ENCODE results near the gene PGRMC2. TPM values are rescaled to one million over a fixed set of nuclear protein-coding genes. Genes with fewer than 3 reads are reported as not detected.

PGRMC2 gene
- polyA plus RNA-seq, 3 donors from 2014 or later, result 11.9 to 17.6 (median 13.6) TPM

- no peak overlapping the region for H3K27ac Mint-ChIP-seq
- H3K9me3 Mint-ChIP-seq, result no peaks in the 10 kb centered on the region
- H3K27me3 Mint-ChIP-seq (ENCODE audit: low read depth in 3 of 3), result no peaks in the 10 kb centered on the region
- H3K4me1 Mint-ChIP-seq, result no peaks in the 10 kb centered on the region
- H3K4me3 Mint-ChIP-seq, result no peak overlapping the region
- H3K36me3 Mint-ChIP-seq, result peaks cover 0 to 11% (median 0%) of the 10 kb centered on the region in 3 donors
- DNase-seq, result no peak
Measured at GRCh38 chr4:128310266-128310697, 22.7 kb upstream of the PGRMC2 start.

- H3K4me3 Mint-ChIP-seq, result no peak overlapping the region
- no peaks in the 10 kb centered on the region for H3K4me1 Mint-ChIP-seq
Measured at GRCh38 chr4:128309585-128309984, 22.0 kb upstream of the PGRMC2 start.

GRCh38 chr4:128308986-128309385 is 21.4 kb upstream of the PGRMC2 start:
- no peak overlapping the region for H3K27ac Mint-ChIP-seq
- H3K9me3 Mint-ChIP-seq, result no peaks in the 10 kb centered on the region
- no peak for DNase-seq
- H3K4me3 Mint-ChIP-seq, result no peak overlapping the region
- peaks cover 0 to 11% (median 0%) of the 10 kb centered on the region in 3 donors for H3K36me3 Mint-ChIP-seq
- no peaks in the 10 kb centered on the region for H3K4me1 Mint-ChIP-seq
- no peaks in the 10 kb centered on the region for H3K27me3 Mint-ChIP-seq (ENCODE audit: low read depth in 3 of 3)

More at GRCh38 chr4:128309585-128309984, 22.0 kb upstream of the PGRMC2 start:
- no peak for DNase-seq
- Mint-ChIP-seq H3K9me3 (no peaks in the 10 kb centered on the region), H3K36me3 (peaks cover 0 to 11% (median 0%) of the 10 kb centered on the region in 3 donors), H3K27me3 (ENCODE audit: low read depth in 3 of 3) (no peaks in the 10 kb centered on the region), H3K27ac (no peak overlapping the region)

GRCh38 chr4:128307123-128307571 is 19.5 kb upstream of the PGRMC2 start:
- peak overlapping the region in 1 of 6 donors; percentile 73 for H3K27ac Mint-ChIP-seq

DNA sequence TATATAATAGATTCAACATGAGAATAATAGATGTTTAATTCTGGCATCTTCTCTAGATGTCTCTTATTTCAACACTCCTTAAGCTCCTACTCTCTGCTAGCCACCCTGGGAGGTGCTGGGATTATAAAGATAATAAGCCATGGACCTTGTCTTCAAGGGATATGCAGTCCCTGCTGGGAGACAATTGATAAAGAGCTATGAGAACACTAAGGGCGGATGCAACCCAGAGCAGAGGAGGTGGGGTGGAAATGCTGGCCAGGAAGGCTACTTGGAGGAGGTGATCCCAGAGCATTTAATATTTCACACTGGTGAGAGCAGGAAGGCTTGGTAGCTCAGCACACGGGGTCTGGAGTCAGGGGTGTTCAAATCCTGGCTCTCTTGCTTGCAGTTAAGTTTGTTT is 18.3 kb upstream of the PGRMC2 start:
- no peaks in the 10 kb centered on the region for H3K27me3 Mint-ChIP-seq (ENCODE audit: low read depth in 3 of 3)
- H3K4me3 Mint-ChIP-seq, result no peak overlapping the region
- H3K9me3 Mint-ChIP-seq, result no peaks in the 10 kb centered on the region
- DNase-seq, result no peak
- peaks cover 0 to 14% (median 0%) of the 10 kb centered on the region in 3 donors for H3K36me3 Mint-ChIP-seq
- no peaks in the 10 kb centered on the region for H3K4me1 Mint-ChIP-seq
- no peak overlapping the region for H3K27ac Mint-ChIP-seq

More at GRCh38 chr4:128307123-128307571, 19.5 kb upstream of the PGRMC2 start:
- Mint-ChIP-seq H3K4me1 (no peaks in the 10 kb centered on the region), H3K36me3 (peaks cover 0 to 14% (median 0%) of the 10 kb centered on the region in 3 donors), H3K4me3 (no peak overlapping the region), H3K9me3 (no peaks in the 10 kb centered on the region), H3K27me3 (ENCODE audit: low read depth in 3 of 3) (no peaks in the 10 kb centered on the region)
- no peak for DNase-seq

- peaks cover 0 to 18% (median 0%) of the 10 kb centered on the region in 3 donors for H3K36me3 Mint-ChIP-seq
- H3K27ac Mint-ChIP-seq, result no peak overlapping the region
- H3K9me3 Mint-ChIP-seq, result no peaks in the 10 kb centered on the region
Measured at GRCh38 chr4:128303986-128304385, 16.4 kb upstream of the PGRMC2 start.

GRCh38 chr4:128303405-128303785 is 15.8 kb upstream of the PGRMC2 start:
- peaks cover 0 to 2% (median 0%) of the 10 kb centered on the region in 3 donors for H3K27me3 Mint-ChIP-seq (ENCODE audit: low read depth in 3 of 3)
- H3K4me3 Mint-ChIP-seq, result no peak overlapping the region
- no peaks in the 10 kb centered on the region for H3K4me1 Mint-ChIP-seq
- H3K9me3 Mint-ChIP-seq, result no peaks in the 10 kb centered on the region
- DNase-seq, result no peak
- peaks cover 0 to 15% (median 3%) of the 10 kb centered on the region in 3 donors for H3K36me3 Mint-ChIP-seq
- H3K27ac Mint-ChIP-seq, result no peak overlapping the region

More at GRCh38 chr4:128303986-128304385, 16.4 kb upstream of the PGRMC2 start:
- Mint-ChIP-seq H3K27me3 (ENCODE audit: low read depth in 3 of 3) (peaks cover 0 to 2% (median 0%) of the 10 kb centered on the region in 3 donors), H3K4me1 (no peaks in the 10 kb centered on the region), H3K4me3 (no peak overlapping the region)
- DNase-seq, result no peak

DNA sequence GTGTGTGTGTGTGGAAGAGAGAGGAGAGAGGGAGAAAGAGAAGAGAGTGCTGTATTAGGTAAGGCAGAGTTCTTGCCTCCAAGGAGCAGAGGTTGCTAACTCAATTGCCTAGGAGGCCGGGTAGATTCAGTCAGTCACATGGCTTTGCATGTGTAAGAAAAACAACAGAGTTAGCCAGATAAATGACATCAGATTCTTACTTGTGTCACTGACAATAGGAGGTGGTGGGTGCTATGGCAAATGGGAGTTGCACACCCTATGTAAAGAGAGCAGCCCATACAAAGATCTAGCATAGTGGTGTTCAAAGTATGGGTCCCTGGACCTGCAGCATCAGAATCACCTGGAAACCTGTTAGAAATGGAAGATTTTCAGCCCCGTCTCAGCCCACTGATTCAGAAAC is 14.4 kb upstream of the PGRMC2 start:
- Mint-ChIP-seq H3K27me3 (ENCODE audit: low read depth in 3 of 3) (peaks cover 0 to 2% (median 0%) of the 10 kb centered on the region in 3 donors), H3K36me3 (peaks cover 0 to 26% (median 3%) of the 10 kb centered on the region in 3 donors), H3K4me3 (no peak overlapping the region), H3K27ac (no peak overlapping the region), H3K9me3 (no peaks in the 10 kb centered on the region), H3K4me1 (no peaks in the 10 kb centered on the region)
- DNase-seq, result no peak

DNA sequence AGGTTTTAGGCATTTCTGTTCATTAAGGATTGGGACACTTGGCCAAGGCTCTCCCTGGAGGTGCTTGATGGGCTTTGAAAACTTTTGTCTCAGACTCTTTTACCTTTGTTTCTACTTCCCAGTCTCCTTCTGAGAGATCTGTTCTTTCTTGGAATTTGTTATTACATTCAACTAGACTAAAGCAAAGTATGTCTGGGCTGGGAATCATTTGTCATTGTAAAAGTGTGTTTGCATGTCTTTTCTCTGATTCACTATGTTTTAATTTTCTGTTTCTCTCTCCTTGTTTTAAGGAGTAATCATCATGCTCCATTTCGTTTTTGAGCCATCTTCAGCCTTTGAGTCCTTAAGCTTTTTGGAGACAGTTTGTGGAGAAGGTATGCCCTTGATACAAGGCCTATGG is 12.2 kb upstream of the PGRMC2 start:
- Mint-ChIP-seq H3K4me3 (no peak overlapping the region), H3K4me1 (no peaks in the 10 kb centered on the region), H3K9me3 (no peaks in the 10 kb centered on the region), H3K36me3 (peaks cover 0 to 25% (median 3%) of the 10 kb centered on the region in 3 donors), H3K27ac (no peak overlapping the region), H3K27me3 (ENCODE audit: low read depth in 3 of 3) (peaks cover 0 to 2% (median 0%) of the 10 kb centered on the region in 3 donors)
- DNase-seq, result no peak

- H3K4me3 Mint-ChIP-seq, result no peak overlapping the region
- peaks cover 0 to 3% (median 0%) of the 10 kb centered on the region in 3 donors for H3K27me3 Mint-ChIP-seq (ENCODE audit: low read depth in 3 of 3)
- no peak for DNase-seq
- peaks cover 0 to 25% (median 3%) of the 10 kb centered on the region in 3 donors for H3K36me3 Mint-ChIP-seq
- no peak overlapping the region for H3K27ac Mint-ChIP-seq
- no peaks in the 10 kb centered on the region for H3K9me3 Mint-ChIP-seq
- H3K4me1 Mint-ChIP-seq, result no peaks in the 10 kb centered on the region
Measured at GRCh38 chr4:128298852-128299251, 11.2 kb upstream of the PGRMC2 start.

- peaks cover 0 to 24% (median 3%) of the 10 kb centered on the region in 3 donors for H3K36me3 Mint-ChIP-seq
- peak overlapping the region in 1 of 6 donors; percentile 18 for H3K27ac Mint-ChIP-seq
- no peaks in the 10 kb centered on the region for H3K9me3 Mint-ChIP-seq
- no peak overlapping the region for H3K4me3 Mint-ChIP-seq
- no peak for DNase-seq
- peaks cover 0 to 3% (median 0%) of the 10 kb centered on the region in 3 donors for H3K27me3 Mint-ChIP-seq (ENCODE audit: low read depth in 3 of 3)
- no peaks in the 10 kb centered on the region for H3K4me1 Mint-ChIP-seq
Measured at GRCh38 chr4:128298146-128298758, 10.6 kb upstream of the PGRMC2 start.

DNA sequence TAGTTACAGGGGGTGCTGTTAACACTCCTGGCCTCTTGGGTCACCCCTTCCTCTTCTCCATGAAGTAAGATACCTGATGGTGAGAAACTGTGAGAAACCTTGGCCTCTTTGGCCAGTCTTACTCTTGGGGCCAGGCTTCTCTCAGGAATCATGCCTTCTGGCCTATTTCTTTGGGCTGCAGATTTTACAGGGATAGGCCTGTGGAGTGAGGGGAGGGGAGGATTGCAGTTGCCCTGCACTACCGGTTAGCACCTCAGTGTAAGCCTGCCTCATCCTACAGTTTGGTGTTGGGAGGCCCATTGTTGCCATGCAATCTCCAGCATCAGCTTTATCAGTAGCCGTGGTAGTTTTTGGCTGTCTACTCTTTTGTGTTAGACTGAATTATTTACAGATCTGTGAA is 7.6 kb upstream of the PGRMC2 start:
- no peak overlapping the region for H3K27ac Mint-ChIP-seq
- H3K4me3 Mint-ChIP-seq, result no peak overlapping the region
- no peak for DNase-seq
- H3K9me3 Mint-ChIP-seq, result no peaks in the 10 kb centered on the region
- H3K27me3 Mint-ChIP-seq (ENCODE audit: low read depth in 3 of 3), result peaks cover 0 to 1% (median under 1%) of the 10 kb centered on the region in 3 donors
- no peaks in the 10 kb centered on the region for H3K4me1 Mint-ChIP-seq
- peaks cover 0 to 19% (median 3%) of the 10 kb centered on the region in 3 donors for H3K36me3 Mint-ChIP-seq

- H3K27ac Mint-ChIP-seq, result no peak overlapping the region
- peaks cover 0 to 14% (median 3%) of the 10 kb centered on the region in 3 donors for H3K36me3 Mint-ChIP-seq
- H3K4me1 Mint-ChIP-seq, result peaks cover 0 to under 1% of the 10 kb centered on the region in 2 donors
- no peak overlapping the region for H3K4me3 Mint-ChIP-seq
- H3K9me3 Mint-ChIP-seq, result no peaks in the 10 kb centered on the region
- DNase-seq, result no peak
- peaks cover 0 to 3% (median 1%) of the 10 kb centered on the region in 3 donors for H3K27me3 Mint-ChIP-seq (ENCODE audit: low read depth in 3 of 3)
Measured at GRCh38 chr4:128294464-128294863, 6.9 kb upstream of the PGRMC2 start.

DNA sequence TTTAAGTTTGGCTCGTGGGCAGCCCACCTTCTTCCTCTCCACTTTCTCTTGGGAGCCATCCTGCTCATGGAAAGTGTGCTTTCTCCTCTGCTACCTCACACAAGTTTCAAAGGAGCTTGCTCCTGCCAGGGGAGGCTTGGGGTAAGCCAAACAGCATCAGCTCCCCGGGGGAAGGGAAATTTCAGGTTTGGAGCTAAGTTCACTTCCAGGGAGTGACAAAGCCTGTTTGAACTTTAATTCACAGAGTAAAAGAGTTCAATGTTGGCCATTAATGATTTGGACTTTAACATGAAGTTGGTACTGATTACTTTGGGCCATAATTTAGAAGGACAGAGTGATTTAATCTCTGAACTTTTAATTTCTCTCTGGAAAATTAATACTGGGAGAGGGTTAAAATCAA is 4.7 kb upstream of the PGRMC2 start:
- H3K9me3 Mint-ChIP-seq, result no peaks in the 10 kb centered on the region
- H3K27me3 Mint-ChIP-seq (ENCODE audit: low read depth in 3 of 3), result peaks cover 10 to 19% (median 12%) of the 10 kb centered on the region in 3 donors
- H3K4me3 Mint-ChIP-seq, result no peak overlapping the region
- H3K36me3 Mint-ChIP-seq, result peaks cover 0 to 5% (median 0%) of the 10 kb centered on the region in 3 donors
- H3K27ac Mint-ChIP-seq, result no peak overlapping the region
- peaks cover 10 to 11% of the 10 kb centered on the region in 2 donors for H3K4me1 Mint-ChIP-seq
- DNase-seq, result no peak
